SKM-1 treated with dmso at 0.1 percent for 144 hours (cell line): ENCODE data around the gene CHST12.
A peak's percentile ranks its signal among the peaks of the same experiment; 100 is the strongest.

Source experiments
- DNase-seq: peaks from one replicate; lab custom pipeline; 2025; ENCODE audit not compliant: unreplicated experiment; lab: John Stamatoyannopoulos, UW

CHST12 gene

GRCh38 chr7:2403014-2403717 lies at the start of gene CHST12:
CHST12 (plus strand) TSS chr7:2403611; CDS start chr7:2432640, 29,029 bp downstream.
- peak; percentile 77 for DNase-seq

- DNase-seq, result peak; percentile 83
Measured at GRCh38 chr7:2353936-2354185, 49.5 kb upstream of the CHST12 start.

GRCh38 chr7:2354186-2354938 lies 49.0 kb upstream of the CHST12 start, which contains the start of gene EIF3B:
EIF3B (plus strand) TSS chr7:2354827; CDS start chr7:2354922, 95 bp downstream.
- DNase-seq, result peak; percentile 84

- DNase-seq, result no peak
Measured at GRCh38 chr7:2354939-2355704, 48.3 kb upstream of the CHST12 start.

GRCh38 chr7:2355705-2356008 lies 47.8 kb upstream of the CHST12 start:
- no peak for DNase-seq

- no peak for DNase-seq
Measured at GRCh38 chr7:2357165-2357564, 46.2 kb upstream of the CHST12 start.

GRCh38 chr7:2357571-2357970 lies 45.8 kb upstream of the CHST12 start:
- no peak for DNase-seq

GRCh38 chr7:2358968-2359527 lies 44.4 kb upstream of the CHST12 start:
- no peak for DNase-seq

GRCh38 chr7:2359610-2360009 lies 43.8 kb upstream of the CHST12 start:
- DNase-seq, result no peak

GRCh38 chr7:2360796-2361195 lies 42.6 kb upstream of the CHST12 start:
- DNase-seq, result no peak

GRCh38 chr7:2362385-2363088 lies 40.9 kb upstream of the CHST12 start:
- DNase-seq, result no peak

- no peak for DNase-seq
Measured at GRCh38 chr7:2369139-2369538, 34.3 kb upstream of the CHST12 start.

GRCh38 chr7:2371329-2371728 lies 32.1 kb upstream of the CHST12 start:
- no peak for DNase-seq

- no peak for DNase-seq
Measured at GRCh38 chr7:2372724-2373123, 30.7 kb upstream of the CHST12 start.

GRCh38 chr7:2373124-2373556 lies 30.3 kb upstream of the CHST12 start:
- no peak for DNase-seq

GRCh38 chr7:2373646-2374045 lies 29.8 kb upstream of the CHST12 start:
- no peak for DNase-seq

GRCh38 chr7:2374401-2374800 lies 29.0 kb upstream of the CHST12 start:
- no peak for DNase-seq

- no peak for DNase-seq
Measured at GRCh38 chr7:2374830-2375728, 28.3 kb upstream of the CHST12 start.

- DNase-seq, result no peak
Measured at GRCh38 chr7:2376351-2377154, 26.9 kb upstream of the CHST12 start.
